ENCODE results near the gene GPR15. TPM values are rescaled to one million over a fixed set of nuclear protein-coding genes. Genes with fewer than 3 reads are reported as not detected.

GPR15 gene
- not detected in 2 replicates for total RNA-seq (2021)
- long read RNA-seq: 0 reads

DNA sequence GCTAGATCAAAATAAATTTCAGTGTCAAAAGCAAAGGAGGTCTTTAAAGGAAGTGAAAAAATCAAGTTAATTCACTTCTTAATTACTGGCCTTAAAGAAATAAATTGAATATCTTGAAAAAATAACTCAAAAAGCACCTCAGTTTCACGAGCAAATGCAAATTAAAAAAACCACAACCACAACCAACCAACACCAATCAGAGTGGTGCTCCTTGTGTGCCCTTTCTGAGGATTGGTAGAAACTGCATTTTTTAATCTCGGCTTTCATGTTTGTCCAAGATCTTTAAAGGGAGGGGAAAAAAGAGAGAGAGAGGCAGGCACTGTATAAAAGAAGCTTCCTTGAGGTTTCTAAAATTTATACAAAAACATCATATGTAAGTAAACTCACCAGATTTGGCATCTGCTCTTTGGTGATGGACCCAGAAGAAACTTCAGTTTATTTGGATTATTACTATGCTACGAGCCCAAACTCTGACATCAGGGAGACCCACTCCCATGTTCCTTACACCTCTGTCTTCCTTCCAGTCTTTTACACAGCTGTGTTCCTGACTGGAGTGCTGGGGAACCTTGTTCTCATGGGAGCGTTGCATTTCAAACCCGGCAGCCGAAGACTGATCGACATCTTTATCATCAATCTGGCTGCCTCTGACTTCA, at the start of gene GPR15:
GPR15 (plus strand) TSS at position 357 of the 653 bp plus-strand sequence; CDS start at position 413, 56 bp downstream.
- Histone ChIP-seq H3K4me2 (ENCODE audit: insufficient read depth, insufficient read length, low read length) (no peak within 1 kb of the TSS), H2BK5ac (ENCODE audit: insufficient read length, low read length) (no peak within 1 kb of the TSS), H2AK5ac (ENCODE audit: insufficient read length, low read length) (no peak within 1 kb of the TSS), H3K14ac (ENCODE audit: insufficient read depth, low read length) (no peak within 1 kb of the TSS), H3K79me2 (ENCODE audit: insufficient read depth, low read length) (no peaks in the 10 kb centered on the region), H2BK12ac (ENCODE audit: insufficient read length, low read depth, low read length) (no peak within 1 kb of the TSS), H3K18ac (ENCODE audit: insufficient read length, low read depth, low read length) (no peak within 1 kb of the TSS), H3K9me3 (ENCODE audit: control insufficient read depth, low read depth, low read length) (no peaks in the 10 kb centered on the region), H2BK20ac (ENCODE audit: low read depth, low read length, poor library complexity, severe bottlenecking) (no peak within 1 kb of the TSS), H2AFZ (ENCODE audit: low read length) (no peak within 1 kb of the TSS), H3K4ac (ENCODE audit: low read depth, low read length) (no peak within 1 kb of the TSS), H2BK120ac (ENCODE audit: low read depth, low read length, poor library complexity, severe bottlenecking) (no peak within 1 kb of the TSS), H3K9ac (ENCODE audit: extremely low read depth, insufficient read length, low read length) (no peak within 1 kb of the TSS), H4K20me1 (ENCODE audit: control insufficient read depth, insufficient read depth, insufficient read length) (no peaks in the 10 kb centered on the region), H2BK15ac (ENCODE audit: low read depth, low read length) (no peak within 1 kb of the TSS), H4K8ac (replicated peaks; ENCODE audit: insufficient read length, low read depth, low read length) (no peak within 1 kb of the TSS), H3T11ph (ENCODE audit: low read length) (no peak within 1 kb of the TSS), H3K56ac (ENCODE audit: insufficient read length, low read depth, low read length) (no peak within 1 kb of the TSS), H3K23me2 (ENCODE audit: insufficient read length, low read depth, low read length, poor library complexity, severe bottlenecking) (no peaks in the 10 kb centered on the region), H3K23ac (ENCODE audit: insufficient read length, low read depth, low read length) (no peak within 1 kb of the TSS), H3K79me1 (ENCODE audit: insufficient read depth, low read depth, low read length, poor library complexity, severe bottlenecking) (no peaks in the 10 kb centered on the region), H3K27me3 (ENCODE audit: insufficient read depth, low read length) (no peaks in the 10 kb centered on the region), H4K91ac (ENCODE audit: insufficient read length, low read depth, low read length) (no peak within 1 kb of the TSS), H3K4me1 (ENCODE audit: insufficient read depth, low read length) (no peaks in the 10 kb centered on the region), H4K5ac (ENCODE audit: insufficient read length, low read depth, low read length) (no peak within 1 kb of the TSS), H3K27ac (ENCODE audit: insufficient read length, low read depth, low read length) (no peak within 1 kb of the TSS)
- no CpG with 5 or more reads among the region's 7 CpGs for WGBS (ENCODE audit: extremely low coverage, insufficient read length, low lambda C conversion rate)
- peaks cover 4 to 5% of the 10 kb centered on the region in 2 experiments; a peak in 3 of 4 replicates for H3K4me1 Mint-ChIP-seq
- H3K27ac Mint-ChIP-seq: no peak within 1 kb of the TSS
- no peaks in the 10 kb centered on the region for H3K27me3 Mint-ChIP-seq (ENCODE audit: low read depth)
- DNase-seq: no peak
- no peaks in the 10 kb centered on the region for H3K36me3 Mint-ChIP-seq (ENCODE audit: insufficient read depth in 1 of 3, low read depth in 3 of 3)
- TF ChIP-seq, protein P1, sequence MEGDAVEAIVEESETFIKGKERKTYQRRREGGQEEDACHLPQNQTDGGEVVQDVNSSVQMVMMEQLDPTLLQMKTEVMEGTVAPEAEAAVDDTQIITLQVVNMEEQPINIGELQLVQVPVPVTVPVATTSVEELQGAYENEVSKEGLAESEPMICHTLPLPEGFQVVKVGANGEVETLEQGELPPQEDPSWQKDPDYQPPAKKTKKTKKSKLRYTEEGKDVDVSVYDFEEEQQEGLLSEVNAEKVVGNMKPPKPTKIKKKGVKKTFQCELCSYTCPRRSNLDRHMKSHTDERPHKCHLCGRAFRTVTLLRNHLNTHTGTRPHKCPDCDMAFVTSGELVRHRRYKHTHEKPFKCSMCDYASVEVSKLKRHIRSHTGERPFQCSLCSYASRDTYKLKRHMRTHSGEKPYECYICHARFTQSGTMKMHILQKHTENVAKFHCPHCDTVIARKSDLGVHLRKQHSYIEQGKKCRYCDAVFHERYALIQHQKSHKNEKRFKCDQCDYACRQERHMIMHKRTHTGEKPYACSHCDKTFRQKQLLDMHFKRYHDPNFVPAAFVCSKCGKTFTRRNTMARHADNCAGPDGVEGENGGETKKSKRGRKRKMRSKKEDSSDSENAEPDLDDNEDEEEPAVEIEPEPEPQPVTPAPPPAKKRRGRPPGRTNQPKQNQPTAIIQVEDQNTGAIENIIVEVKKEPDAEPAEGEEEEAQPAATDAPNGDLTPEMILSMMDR (conservative IDR thresholded peaks at IDR 0.05): no peak
- H3K4me3 Mint-ChIP-seq: no peak within 1 kb of the TSS
- no peaks in the 10 kb centered on the region for H3K9me3 Mint-ChIP-seq
